Neural cell (in vitro differentiated cells): Measurements from ENCODE around the gene HOXC11.

Source experiments
- CTCF ChIP-seq: fragments of 450-650 bp; IDR thresholded peaks from 2 replicates; pipeline ENCODE4 v1.5.1; 2014; ENCODE audit warnings: antibody characterized with exemption, mild to moderate bottlenecking, moderate library complexity; ENCODE audit not compliant: poor library complexity, severe bottlenecking
- EP300 ChIP-seq: fragments of 450-650 bp; conservative IDR thresholded peaks from 2 replicates; pipeline ENCODE4 v1.6.1; 2014; ENCODE audit warnings: antibody characterized with exemption, mild to moderate bottlenecking, moderate library complexity; ENCODE audit not compliant: poor library complexity, severe bottlenecking
- EZH2 ChIP-seq: fragments of 200-600, 300-800 bp; shearing (Covaris generic), sonication (generic); IDR thresholded peaks from 2 replicates; pipeline ENCODE4 v1.6.1; 2014; ENCODE audit warnings: antibody characterized with exemption, low read length, borderline replicate concordance, mild to moderate bottlenecking; ENCODE audit not compliant: insufficient read depth, poor library complexity, severe bottlenecking
- TAF1 ChIP-seq: IDR thresholded peaks from 2 replicates; pipeline ENCODE4 v1.6.1; 2012; ENCODE audit warnings: low read depth

- no peak for TF ChIP-seq EP300
- no peak for TF ChIP-seq EZH2
- TF ChIP-seq TAF1 = no peak
- no peak for TF ChIP-seq CTCF
Measured at GRCh38 chr12:53986686-53987483, 14.0 kb downstream of the HOXC11 start.
